ENCODE data around the gene COL13A1.

COL13A1 gene

DNA sequence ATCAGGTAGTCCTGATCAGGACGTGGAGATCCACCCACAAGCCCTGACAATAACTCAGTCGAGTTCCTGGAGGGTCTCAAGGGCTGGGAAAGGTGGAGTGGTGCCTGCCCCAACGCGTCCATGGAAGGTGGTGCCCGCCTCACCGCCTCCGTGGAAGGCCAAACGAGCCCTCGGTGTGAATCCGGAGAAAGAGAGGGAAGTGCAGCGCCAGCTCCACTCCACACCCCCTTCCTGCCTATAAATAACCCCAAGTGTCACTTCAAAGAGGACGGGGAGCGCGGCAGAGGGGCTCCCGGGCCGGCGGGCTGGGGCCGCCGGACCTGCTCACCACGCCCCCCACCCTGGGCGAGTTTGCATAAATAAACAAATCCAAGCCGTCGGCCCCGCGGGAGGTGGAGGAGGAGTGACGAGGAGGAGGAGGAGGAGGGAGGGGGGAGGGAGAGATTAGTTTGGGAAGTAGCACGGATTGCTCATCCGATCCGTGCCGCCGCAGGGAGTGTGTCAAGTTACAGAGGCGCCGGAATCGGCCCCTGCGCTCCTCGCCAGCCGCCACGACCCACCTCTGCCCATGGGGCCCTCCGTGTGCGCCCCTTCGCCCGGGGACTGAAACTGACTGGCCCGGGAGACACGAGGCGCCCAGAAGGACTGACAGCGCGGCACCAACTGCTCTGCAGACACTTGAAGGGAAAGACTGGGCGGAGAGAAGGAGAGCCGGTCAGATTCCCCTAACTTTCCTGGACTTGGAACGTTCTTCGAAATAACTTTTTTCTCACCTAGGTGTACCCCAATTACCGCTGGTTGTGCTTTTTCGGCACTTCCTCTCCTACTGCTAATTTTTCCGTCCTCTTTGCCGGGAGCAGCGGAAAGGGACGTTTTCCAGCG lies at the start of gene COL13A1:
Gene COL13A1, plus strand, starts transcription at position 473 of the 882 bp plus-strand sequence. CDS start 518 bp downstream, outside the sequence.
- Mint-ChIP-seq H3K9me3 (peaks cover 1% of the 10 kb centered on the region), H3K36me3 (ENCODE audit: low read depth) (no peaks in the 10 kb centered on the region), H3K27me3 (peaks cover 44% of the 10 kb centered on the region), H3K4me3 (no peak within 1 kb of the TSS), H3K4me1 (peaks cover 5% of the 10 kb centered on the region), H3K27ac (no peak within 1 kb of the TSS)
- DNase-seq (no peak), ATAC-seq (no peak)

DNA sequence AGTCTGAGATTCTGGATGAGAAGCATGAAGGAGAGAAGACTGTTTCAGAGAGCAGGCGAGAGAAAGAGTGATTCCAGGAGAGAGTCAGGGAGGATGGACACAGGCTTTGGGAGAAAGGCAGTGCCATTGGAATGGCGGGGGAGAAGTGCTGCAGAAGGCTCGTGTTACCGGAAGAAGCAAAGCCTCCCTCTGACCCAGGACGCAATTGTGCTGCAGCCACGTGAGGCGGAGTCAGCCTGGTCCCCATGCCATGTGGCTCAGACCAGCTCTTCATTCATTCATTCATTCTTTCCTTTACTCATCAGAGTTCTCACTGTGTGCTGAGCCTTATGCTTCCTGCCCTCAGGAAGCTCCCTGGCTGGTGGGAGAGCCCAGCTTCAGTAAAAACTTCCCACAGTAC lies 49.2 kb upstream of the COL13A1 start:
- no peak for ATAC-seq
- Mint-ChIP-seq H3K4me3 (no peak overlapping the region), H3K9me3 (no peaks in the 10 kb centered on the region), H3K27me3 (peaks cover 23% of the 10 kb centered on the region), H3K36me3 (ENCODE audit: low read depth) (no peaks in the 10 kb centered on the region), H3K4me1 (no peaks in the 10 kb centered on the region), H3K27ac (no peak overlapping the region)
- DNase-seq: no peak

DNA sequence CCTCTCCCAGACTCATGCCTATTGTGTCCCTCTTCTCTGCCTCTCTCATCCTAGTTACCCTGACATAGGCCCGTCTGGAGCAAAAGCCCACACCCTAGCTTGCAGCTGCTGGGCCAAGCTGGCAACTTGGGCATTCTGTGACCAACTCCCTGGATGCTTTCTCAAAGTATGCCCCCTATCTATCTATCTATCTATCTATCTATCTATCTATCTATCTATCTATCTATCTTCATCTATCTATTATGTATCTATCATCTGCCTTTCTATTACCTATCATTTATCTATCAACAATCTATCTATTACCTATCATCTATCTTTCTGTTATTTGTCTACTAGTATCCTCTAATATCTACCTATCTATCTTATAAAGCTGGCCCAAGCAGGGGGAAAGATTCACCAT lies 45.4 kb upstream of the COL13A1 start:
- Mint-ChIP-seq H3K36me3 (ENCODE audit: low read depth) (no peaks in the 10 kb centered on the region), H3K9me3 (no peaks in the 10 kb centered on the region), H3K27ac (no peak overlapping the region), H3K4me3 (no peak overlapping the region), H3K4me1 (no peaks in the 10 kb centered on the region), H3K27me3 (peaks cover 12% of the 10 kb centered on the region)
- DNase-seq (no peak), ATAC-seq (no peak)

DNA sequence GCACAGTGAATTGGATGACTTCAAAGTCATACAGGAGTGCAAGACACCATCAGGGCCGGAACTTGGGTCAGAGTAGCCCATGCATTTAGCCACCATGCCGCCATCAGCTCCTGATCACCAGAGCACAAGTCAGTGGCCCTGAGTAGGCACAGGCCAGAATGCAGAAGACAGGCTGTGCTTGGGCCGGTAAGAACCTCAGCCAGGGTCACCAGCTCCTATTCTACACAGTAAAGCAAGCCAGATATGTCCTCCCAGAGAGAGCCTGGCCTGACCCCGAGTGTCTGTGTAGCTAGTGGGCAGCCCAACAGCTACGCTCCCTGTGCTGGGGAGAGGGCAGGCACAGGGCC lies 44.5 kb upstream of the COL13A1 start:
- Mint-ChIP-seq H3K36me3 (ENCODE audit: low read depth) (no peaks in the 10 kb centered on the region), H3K4me1 (no peaks in the 10 kb centered on the region), H3K27me3 (peaks cover 8% of the 10 kb centered on the region), H3K4me3 (no peak overlapping the region), H3K27ac (no peak overlapping the region), H3K9me3 (no peaks in the 10 kb centered on the region)
- no peak for ATAC-seq
- DNase-seq: no peak

DNA sequence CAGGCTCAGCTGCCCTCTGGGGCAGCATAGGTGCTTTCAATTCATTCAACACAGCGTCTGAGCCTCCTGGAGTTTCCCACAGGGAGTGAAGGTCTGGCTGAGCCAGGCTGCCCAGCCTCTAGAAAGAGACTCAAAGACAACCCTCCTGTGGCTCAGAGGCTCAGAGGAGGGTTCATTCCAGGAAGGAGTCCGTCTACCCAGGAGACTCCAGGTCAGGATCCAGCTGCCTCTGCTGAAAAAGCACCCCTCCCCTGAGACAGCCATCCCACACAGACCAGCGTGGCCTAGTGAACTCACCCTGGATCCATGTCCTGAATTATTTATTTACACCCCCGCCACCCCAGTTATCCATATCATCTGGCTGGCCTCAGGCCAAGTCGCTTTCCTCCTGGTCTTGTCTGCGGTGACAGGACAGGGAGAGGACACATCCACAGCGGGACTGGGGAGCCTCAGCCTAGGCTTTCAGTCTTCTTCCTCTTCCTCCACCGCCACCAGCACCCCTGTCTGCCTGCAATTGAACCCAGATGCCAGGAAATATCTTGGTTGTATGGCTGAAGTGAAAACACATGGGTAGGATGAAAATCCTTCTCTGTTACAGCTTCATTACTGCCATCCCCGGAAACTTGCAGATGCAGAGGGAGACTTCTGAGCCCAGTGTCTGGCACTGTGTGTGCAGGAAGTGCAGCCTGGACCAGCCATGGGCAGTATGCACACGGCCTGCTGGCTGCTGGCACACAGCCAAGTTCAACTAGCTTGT lies 44.0 kb upstream of the COL13A1 start:
- Mint-ChIP-seq H3K27ac (no peak overlapping the region), H3K4me1 (no peaks in the 10 kb centered on the region), H3K4me3 (no peak overlapping the region), H3K27me3 (peaks cover 6% of the 10 kb centered on the region), H3K9me3 (no peaks in the 10 kb centered on the region), H3K36me3 (ENCODE audit: low read depth) (no peaks in the 10 kb centered on the region)
- ATAC-seq (no peak), DNase-seq (no peak)

DNA sequence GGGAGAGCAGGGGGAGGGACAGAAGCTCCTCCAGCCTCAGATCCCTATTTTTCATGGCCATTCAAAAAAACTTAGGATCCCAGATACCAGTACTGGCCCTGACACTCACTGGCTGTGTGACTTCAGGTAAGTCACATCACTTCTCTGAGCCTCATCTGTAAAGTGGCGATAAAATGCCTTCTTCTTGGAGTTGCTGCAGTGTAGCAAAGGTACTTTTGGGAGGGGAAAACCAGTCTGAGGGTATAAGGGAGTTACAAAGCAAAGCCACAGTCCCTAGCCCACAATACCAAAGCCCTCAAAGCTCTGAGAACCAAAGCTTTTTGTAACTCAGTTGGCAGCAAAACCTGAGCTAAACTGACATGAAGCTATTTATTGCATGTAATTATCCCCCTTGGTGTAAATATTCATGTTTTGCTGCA lies 43.4 kb upstream of the COL13A1 start:
- Mint-ChIP-seq H3K36me3 (ENCODE audit: low read depth) (no peaks in the 10 kb centered on the region), H3K4me3 (no peak overlapping the region), H3K4me1 (no peaks in the 10 kb centered on the region), H3K9me3 (no peaks in the 10 kb centered on the region), H3K27me3 (peaks cover 6% of the 10 kb centered on the region), H3K27ac (no peak overlapping the region)
- ATAC-seq: no peak
- DNase-seq: no peak

DNA sequence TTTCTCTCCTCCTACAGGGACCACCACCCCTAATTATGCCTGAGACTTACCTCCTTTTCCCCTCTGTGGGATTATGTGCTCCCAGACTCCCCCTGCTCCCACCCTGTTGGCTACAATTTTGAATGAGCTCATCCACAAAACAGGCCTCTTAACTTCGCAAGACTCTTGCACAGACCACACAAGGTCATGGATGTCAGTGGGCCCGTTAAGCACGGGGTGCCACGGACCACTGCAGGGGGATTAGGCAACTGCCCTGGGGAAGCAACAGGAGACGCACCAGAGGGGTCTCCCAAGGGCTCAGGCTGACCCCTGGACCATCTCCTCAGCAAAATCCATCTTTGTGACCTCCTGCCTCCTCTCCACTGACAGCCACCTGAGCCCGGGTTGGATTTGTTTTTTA lies 42.1 kb upstream of the COL13A1 start:
- ATAC-seq: no peak
- H3K36me3 Mint-ChIP-seq (ENCODE audit: low read depth): no peaks in the 10 kb centered on the region
- H3K9me3 Mint-ChIP-seq: no peaks in the 10 kb centered on the region
- H3K4me3 Mint-ChIP-seq: no peak overlapping the region
- no peaks in the 10 kb centered on the region for H3K4me1 Mint-ChIP-seq
- H3K27me3 Mint-ChIP-seq: peaks cover 6% of the 10 kb centered on the region
- no peak for DNase-seq
- H3K27ac Mint-ChIP-seq: no peak overlapping the region

DNA sequence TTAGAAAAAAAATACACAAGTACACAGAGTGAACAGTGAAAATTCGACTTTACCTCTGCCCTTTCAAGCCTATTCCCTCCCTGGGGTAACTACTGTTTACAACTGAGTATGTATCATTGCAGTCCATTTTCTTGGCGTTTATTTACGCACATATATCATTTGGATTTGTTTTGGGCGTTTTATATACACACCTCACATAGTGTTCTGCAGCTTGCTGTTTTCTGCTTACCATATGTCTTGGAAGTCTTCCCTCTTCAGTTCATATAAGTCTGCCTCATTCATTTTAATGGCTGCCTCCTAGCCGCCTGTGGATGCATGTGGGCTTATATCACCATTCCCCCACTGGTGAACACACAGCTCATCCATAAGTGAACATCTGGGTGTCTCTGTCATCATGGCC lies 41.6 kb upstream of the COL13A1 start:
- DNase-seq: no peak
- no peak for ATAC-seq
- no peaks in the 10 kb centered on the region for H3K4me1 Mint-ChIP-seq
- no peak overlapping the region for H3K4me3 Mint-ChIP-seq
- H3K27ac Mint-ChIP-seq: no peak overlapping the region
- H3K27me3 Mint-ChIP-seq: peaks cover 6% of the 10 kb centered on the region
- H3K36me3 Mint-ChIP-seq (ENCODE audit: low read depth): no peaks in the 10 kb centered on the region
- no peaks in the 10 kb centered on the region for H3K9me3 Mint-ChIP-seq

DNA sequence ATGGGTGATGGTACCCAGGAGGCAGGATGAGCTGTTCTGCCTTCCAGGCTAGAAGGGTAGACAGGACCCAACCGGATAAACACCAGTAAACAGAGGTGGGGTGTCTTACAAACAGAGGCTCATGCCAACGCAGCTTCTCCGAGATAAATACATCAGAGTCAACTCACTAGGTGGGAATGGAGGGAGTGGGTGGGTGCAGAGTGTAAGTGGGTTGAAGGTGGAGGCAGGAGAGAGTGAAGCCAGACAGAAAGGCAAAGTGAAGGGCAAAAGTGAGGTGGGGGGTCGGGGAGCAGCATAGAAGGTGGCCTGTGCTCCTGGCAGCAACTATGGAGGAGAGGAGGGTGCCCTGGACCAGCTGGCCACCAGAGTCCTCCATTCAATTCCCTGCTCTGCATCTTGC lies 40.4 kb upstream of the COL13A1 start:
- Mint-ChIP-seq H3K27ac (no peak overlapping the region), H3K4me1 (no peaks in the 10 kb centered on the region), H3K9me3 (no peaks in the 10 kb centered on the region), H3K27me3 (peaks cover 6% of the 10 kb centered on the region), H3K4me3 (no peak overlapping the region), H3K36me3 (ENCODE audit: low read depth) (no peaks in the 10 kb centered on the region)
- no peak for DNase-seq
- no peak for ATAC-seq

DNA sequence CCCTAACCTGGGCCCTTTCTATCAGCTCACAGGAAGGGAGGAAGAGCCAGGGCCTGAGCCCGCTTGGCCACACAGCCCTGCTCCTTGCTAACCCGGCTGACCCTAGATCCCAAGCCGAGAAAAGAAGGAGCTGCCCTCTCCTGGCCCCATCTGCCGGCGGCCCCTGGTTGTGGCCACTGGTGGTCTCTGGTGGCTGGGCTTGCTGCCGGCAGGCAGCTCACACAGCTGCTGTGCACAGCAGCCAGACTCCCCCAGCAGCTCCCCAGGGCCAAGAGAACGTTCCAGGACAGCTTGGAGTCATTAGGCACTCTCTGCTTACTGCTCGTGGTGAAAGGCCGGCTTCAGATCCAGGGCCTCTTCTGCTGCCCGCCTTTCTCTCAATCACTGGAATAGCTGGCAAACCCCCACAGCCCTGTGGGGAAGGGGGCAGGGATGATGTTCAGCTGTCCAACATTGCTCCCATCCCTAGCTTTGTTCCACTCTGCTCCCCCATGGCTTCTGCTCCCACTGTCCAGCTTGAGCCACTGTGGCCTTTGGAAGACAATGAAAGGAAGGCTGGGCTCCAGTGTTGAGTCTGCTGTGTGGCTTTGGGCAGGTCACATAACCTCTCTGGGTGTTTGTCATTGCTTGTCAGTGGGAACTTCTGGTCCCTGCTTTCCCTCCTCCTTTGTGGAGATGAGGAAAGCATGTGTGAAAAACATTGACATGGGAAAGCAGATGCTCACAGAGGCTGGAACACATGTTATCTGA lies 35.4 kb upstream of the COL13A1 start:
- Mint-ChIP-seq H3K27ac (no peak overlapping the region), H3K27me3 (peaks cover 7% of the 10 kb centered on the region), H3K4me3 (no peak overlapping the region), H3K4me1 (no peaks in the 10 kb centered on the region), H3K9me3 (no peaks in the 10 kb centered on the region), H3K36me3 (ENCODE audit: low read depth) (no peaks in the 10 kb centered on the region)
- ATAC-seq: no peak
- no peak for DNase-seq

DNA sequence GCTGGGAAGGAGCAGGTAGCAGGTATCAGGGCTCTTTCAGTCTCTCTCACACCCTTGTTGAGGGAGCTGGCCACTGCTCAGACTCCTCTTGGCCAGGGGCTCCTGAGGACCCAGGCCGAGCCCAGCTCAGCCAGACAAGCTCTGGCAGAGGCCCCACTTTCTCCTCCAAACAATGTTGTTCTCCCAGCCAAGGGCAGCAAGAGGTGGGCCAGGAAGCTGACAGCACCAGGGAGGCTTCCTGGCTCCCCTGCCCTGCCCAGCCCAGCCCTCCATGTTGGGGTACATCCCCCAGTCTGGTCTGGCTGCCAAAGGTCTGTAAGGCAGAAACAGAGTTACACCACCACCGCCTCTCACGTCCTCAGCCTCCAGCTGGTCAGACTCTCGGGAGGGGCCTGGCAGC lies 33.9 kb upstream of the COL13A1 start:
- Mint-ChIP-seq H3K36me3 (ENCODE audit: low read depth) (no peaks in the 10 kb centered on the region), H3K27me3 (peaks cover 2% of the 10 kb centered on the region), H3K4me3 (no peak overlapping the region), H3K27ac (no peak overlapping the region), H3K9me3 (no peaks in the 10 kb centered on the region), H3K4me1 (no peaks in the 10 kb centered on the region)
- DNase-seq: no peak
- no peak for ATAC-seq

DNA sequence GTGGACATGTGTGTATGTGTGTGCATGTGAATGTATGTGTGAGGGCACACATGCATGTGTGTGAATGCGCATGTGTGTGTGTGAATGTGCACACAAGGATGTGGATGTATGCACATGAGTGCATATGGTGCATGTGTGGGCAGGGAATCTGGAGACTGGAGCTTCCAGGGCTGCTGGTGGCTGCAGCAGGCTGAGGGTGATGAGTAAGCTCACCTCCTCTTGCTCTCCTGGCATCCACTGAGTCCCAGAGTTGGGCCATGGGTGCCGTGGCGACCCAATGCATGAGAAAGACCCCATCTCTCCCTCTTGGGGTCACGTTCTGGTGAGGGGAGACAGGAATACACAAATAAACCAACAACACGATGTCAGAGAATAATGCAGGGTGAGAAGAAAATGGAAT lies 33.3 kb upstream of the COL13A1 start:
- Mint-ChIP-seq H3K4me3 (no peak overlapping the region), H3K4me1 (no peaks in the 10 kb centered on the region), H3K27me3 (peaks cover 2% of the 10 kb centered on the region), H3K27ac (no peak overlapping the region), H3K9me3 (no peaks in the 10 kb centered on the region), H3K36me3 (ENCODE audit: low read depth) (no peaks in the 10 kb centered on the region)
- DNase-seq (no peak), ATAC-seq (no peak)

DNA sequence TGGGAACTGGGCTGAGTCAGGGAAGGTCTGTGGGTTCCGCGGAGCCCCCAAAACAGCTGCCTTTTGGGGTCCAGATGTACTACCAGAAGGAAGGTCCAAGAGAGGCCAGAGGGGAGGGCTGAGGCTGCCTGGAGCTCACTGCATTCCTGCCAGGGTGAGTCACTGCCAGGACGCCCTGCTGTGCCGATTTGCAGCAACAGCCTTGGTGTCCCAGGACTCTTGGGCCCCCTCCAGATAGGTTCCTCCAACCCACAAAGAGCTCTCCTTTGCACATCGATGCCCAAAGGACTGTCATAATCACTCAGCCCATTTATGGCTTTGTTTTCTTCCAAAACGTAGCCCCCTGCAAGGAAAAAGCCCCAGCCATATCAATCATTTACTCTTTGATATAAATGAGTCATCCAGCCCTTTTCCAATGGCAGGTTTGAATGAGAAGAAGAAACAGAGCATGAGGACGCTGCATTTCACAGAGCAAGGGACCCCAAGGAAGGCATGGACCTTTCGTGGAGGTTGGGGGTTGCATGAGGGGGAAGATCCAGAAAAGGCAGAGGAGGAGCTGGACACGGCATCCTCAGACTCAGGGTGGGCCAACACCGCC lies 32.2 kb upstream of the COL13A1 start:
- DNase-seq (no peak), ATAC-seq (no peak)
- no peaks in the 10 kb centered on the region for H3K36me3 Mint-ChIP-seq (ENCODE audit: low read depth)
- no peak overlapping the region for H3K4me3 Mint-ChIP-seq
- H3K27me3 Mint-ChIP-seq: peaks cover 4% of the 10 kb centered on the region
- H3K27ac Mint-ChIP-seq: no peak overlapping the region
- no peaks in the 10 kb centered on the region for H3K4me1 Mint-ChIP-seq
- H3K9me3 Mint-ChIP-seq: no peaks in the 10 kb centered on the region

DNA sequence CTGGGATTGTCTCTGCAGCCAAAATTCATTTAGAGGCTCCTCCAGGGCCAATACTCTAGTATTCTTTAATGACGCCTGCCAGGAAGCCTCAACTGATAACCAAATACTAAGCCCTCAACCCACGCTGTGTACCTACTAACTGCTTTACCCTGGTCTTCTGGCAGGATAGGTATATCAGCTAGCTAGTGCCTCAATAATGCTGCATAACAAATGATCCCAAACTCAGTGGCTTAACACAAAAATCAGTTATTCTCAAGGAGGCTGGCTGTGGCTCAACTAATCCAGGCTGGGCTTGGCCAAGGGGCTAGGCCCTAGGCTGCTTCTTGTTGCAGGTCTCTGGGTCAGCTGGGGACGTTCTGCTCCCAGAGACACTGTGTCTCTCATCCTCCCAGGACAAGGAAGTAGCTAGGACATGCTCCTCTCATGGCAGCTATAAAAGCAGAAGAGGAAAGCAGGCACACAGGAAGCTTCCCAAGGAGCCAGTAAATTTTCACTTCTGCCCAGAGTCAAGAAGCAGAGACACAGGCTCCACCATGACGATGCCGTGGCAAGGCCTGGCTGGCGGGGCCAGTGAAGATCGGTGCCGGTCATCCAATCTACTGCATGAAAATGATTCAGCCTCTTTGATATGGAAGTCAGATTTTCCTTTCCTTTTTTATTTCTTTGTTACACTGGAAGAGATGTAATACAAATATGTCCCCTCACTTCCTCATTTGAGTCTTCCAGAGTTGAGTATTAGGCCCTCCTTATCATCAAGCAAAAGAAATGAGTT lies 28.6 kb upstream of the COL13A1 start:
- Mint-ChIP-seq H3K4me1 (no peaks in the 10 kb centered on the region), H3K4me3 (no peak overlapping the region), H3K27ac (no peak overlapping the region), H3K9me3 (no peaks in the 10 kb centered on the region), H3K27me3 (peaks cover 6% of the 10 kb centered on the region), H3K36me3 (ENCODE audit: low read depth) (no peaks in the 10 kb centered on the region)
- no peak for ATAC-seq
- no peak for DNase-seq

All from activated naive CD8-positive, alpha-beta T cell treated with anti-CD3 and anti-CD28 coated beads, Interleukin-2, amount 50 U/mL, for 24 hours (primary cell).